Erythroblast (primary cell): Measurements from ENCODE around the gene CD82.
"Not testable (repeated sequence)": the region's sequence is repeated elsewhere in the genome, so short reads cannot be mapped to it uniquely, and the experiment has no call there.

Experiments
- GATA1 ChIP-seq: IDR thresholded peaks from 2 replicates; pipeline ENCODE4 v1.6.1; 2011; ENCODE audit warnings: low read depth, mild to moderate bottlenecking, control low read depth, low read length, moderate library complexity
- POLR2A ChIP-seq: IDR thresholded peaks from 2 replicates; pipeline ENCODE4 v1.6.1; 2011; ENCODE audit warnings: mild to moderate bottlenecking, low read length

DNA sequence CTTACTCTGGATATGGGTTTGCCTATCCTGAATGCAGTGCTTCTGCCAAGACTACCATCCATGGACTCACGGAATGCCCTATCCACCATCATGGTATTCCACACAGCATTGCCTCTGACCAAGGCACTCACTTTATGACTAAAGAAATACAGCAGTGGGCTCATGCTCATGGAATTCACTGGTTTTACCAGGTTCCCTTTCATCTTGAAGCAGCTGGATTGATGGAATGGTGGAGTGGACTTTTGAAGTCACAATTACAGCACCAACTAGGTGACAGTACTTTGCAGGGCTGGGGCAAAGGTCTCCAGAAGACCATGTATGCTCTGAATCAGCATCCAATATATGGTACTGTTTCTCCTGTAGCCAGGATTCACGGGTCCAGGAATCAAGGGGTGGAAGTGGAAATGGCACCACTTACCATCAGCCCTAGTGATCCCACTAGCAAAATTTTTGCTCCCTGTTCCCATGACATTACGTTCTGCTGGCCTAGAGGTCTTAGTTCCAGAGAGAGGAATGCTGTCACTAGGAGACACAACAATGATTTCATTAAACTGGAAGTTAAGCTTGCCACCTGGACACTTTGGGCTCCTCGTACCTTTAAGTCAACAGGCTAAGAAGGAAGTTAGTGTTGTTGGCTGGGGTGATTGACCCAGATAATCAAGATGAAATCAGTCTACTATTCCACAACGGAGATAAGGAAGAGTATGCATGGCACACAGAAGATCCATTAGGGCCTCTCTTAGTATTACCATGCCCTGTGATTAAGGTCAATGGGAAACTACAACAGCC lies 16.3 kb upstream of the CD82 start:
- not testable (repeated sequence) for TF ChIP-seq POLR2A, GATA1
